ENCODE results near the gene ZIC4.

Gene ZIC4

DNA sequence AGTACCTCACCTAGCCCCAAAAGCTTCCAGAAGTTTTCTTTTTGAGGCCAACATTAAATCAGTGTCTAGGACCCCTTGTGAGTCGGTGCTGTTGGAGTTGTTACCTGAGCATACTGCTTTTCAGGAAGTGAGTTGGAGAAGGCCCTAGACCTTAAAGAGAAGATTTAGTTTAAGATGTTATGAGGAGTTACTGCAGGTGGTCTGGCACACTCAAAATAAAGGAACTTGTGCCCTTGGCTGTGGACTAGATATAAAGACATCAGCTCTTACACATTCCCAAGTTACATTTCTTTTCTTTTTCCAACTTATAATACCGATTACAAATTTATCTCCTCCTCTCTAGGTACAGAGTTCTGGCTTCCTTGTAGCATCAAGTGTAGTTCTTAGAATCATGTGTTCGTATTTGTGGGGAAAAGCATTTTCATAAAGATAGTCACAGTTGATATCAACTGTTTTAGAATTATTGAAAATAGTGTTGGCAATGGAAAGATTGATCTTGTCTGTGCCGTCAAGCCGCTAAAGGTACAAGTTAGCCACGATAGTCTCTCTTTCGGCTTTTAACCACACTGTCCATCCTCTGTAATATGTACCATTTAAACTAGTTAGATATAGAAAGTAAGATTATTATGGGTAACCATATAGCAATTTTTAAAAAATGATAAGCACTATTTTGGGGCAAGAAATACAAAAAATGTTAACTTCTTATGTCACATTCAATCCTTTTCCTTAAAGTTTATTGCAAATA, 11.4 kb upstream of the ZIC4 start:
- H3K4me1 ChIP-seq (ENCODE audit: control insufficient read depth, insufficient read depth, low read length, poor library complexity, severe bottlenecking), result peaks cover 2% of the 10 kb centered on the region

GRCh38 chr3:147416931-147417330, 10.6 kb upstream of the ZIC4 start:
- H3K9me3 ChIP-seq (ENCODE audit: control insufficient read depth, low read length), result no peaks in the 10 kb centered on the region
- H3K27me3 ChIP-seq (replicated peaks; ENCODE audit: control insufficient read depth, insufficient read depth, low read length, poor library complexity, severe bottlenecking), result peaks cover 39% of the 10 kb centered on the region
- no peaks in the 10 kb centered on the region for H3K36me3 ChIP-seq (ENCODE audit: control insufficient read depth, insufficient read depth, low read length)
- no peak overlapping the region for H3K4me3 ChIP-seq (ENCODE audit: insufficient read depth, low read depth, low read length, poor library complexity, severe bottlenecking)
- peaks cover 2% of the 10 kb centered on the region for H3K4me1 ChIP-seq (ENCODE audit: control insufficient read depth, insufficient read depth, low read length, poor library complexity, severe bottlenecking)
- DNase-seq, result no peak
- H3K27ac ChIP-seq (ENCODE audit: insufficient read depth, low read length, poor library complexity, severe bottlenecking), result no peak overlapping the region

More for the DNA sequence above, 11.4 kb upstream of the ZIC4 start:
- no peaks in the 10 kb centered on the region for H3K9me3 ChIP-seq (ENCODE audit: control insufficient read depth, low read length)
- H3K27me3 ChIP-seq (replicated peaks; ENCODE audit: control insufficient read depth, insufficient read depth, low read length, poor library complexity, severe bottlenecking), result peaks cover 39% of the 10 kb centered on the region
- no peak overlapping the region for H3K4me3 ChIP-seq (ENCODE audit: insufficient read depth, low read depth, low read length, poor library complexity, severe bottlenecking)
- H3K36me3 ChIP-seq (ENCODE audit: control insufficient read depth, insufficient read depth, low read length), result no peaks in the 10 kb centered on the region
- no peak for DNase-seq
- no peak overlapping the region for H3K27ac ChIP-seq (ENCODE audit: insufficient read depth, low read length, poor library complexity, severe bottlenecking)

- no peak overlapping the region for H3K27ac ChIP-seq (ENCODE audit: insufficient read depth, low read length, poor library complexity, severe bottlenecking)
- no peak for DNase-seq
- H3K36me3 ChIP-seq (ENCODE audit: control insufficient read depth, insufficient read depth, low read length), result no peaks in the 10 kb centered on the region
- no peak overlapping the region for H3K4me3 ChIP-seq (ENCODE audit: insufficient read depth, low read depth, low read length, poor library complexity, severe bottlenecking)
- peaks cover 42% of the 10 kb centered on the region for H3K27me3 ChIP-seq (replicated peaks; ENCODE audit: control insufficient read depth, insufficient read depth, low read length, poor library complexity, severe bottlenecking)
- no peaks in the 10 kb centered on the region for H3K9me3 ChIP-seq (ENCODE audit: control insufficient read depth, low read length)
- H3K4me1 ChIP-seq (ENCODE audit: control insufficient read depth, insufficient read depth, low read length, poor library complexity, severe bottlenecking), result peaks cover 4% of the 10 kb centered on the region
Observed at GRCh38 chr3:147415874-147416273, 9.5 kb upstream of the ZIC4 start.

DNA sequence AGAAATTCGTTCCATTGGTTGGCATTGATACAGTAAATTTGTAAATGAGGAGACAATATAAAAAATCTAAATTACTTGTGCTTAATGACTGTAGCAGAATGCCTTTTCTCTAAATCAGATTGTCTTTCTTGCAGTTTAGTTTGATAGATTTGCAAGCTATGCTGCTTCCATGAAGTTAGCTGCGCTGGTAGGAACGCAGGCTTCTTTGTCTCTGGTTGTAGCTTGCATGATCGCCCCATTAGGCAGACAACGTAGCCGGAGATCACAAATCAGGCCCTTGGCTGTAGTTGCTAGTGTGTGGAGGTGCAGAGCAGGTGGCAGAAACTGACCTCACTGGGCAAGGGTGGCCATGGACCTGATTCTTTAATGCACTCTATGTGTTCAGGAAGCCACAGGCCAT, 8.9 kb upstream of the ZIC4 start:
- H3K9me3 ChIP-seq (ENCODE audit: control insufficient read depth, low read length), result no peaks in the 10 kb centered on the region
- H3K36me3 ChIP-seq (ENCODE audit: control insufficient read depth, insufficient read depth, low read length), result no peaks in the 10 kb centered on the region
- no peak for DNase-seq
- H3K4me3 ChIP-seq (ENCODE audit: insufficient read depth, low read depth, low read length, poor library complexity, severe bottlenecking), result no peak overlapping the region
- peaks cover 42% of the 10 kb centered on the region for H3K27me3 ChIP-seq (replicated peaks; ENCODE audit: control insufficient read depth, insufficient read depth, low read length, poor library complexity, severe bottlenecking)
- H3K4me1 ChIP-seq (ENCODE audit: control insufficient read depth, insufficient read depth, low read length, poor library complexity, severe bottlenecking), result peaks cover 10% of the 10 kb centered on the region
- H3K27ac ChIP-seq (ENCODE audit: insufficient read depth, low read length, poor library complexity, severe bottlenecking), result no peak overlapping the region

DNA sequence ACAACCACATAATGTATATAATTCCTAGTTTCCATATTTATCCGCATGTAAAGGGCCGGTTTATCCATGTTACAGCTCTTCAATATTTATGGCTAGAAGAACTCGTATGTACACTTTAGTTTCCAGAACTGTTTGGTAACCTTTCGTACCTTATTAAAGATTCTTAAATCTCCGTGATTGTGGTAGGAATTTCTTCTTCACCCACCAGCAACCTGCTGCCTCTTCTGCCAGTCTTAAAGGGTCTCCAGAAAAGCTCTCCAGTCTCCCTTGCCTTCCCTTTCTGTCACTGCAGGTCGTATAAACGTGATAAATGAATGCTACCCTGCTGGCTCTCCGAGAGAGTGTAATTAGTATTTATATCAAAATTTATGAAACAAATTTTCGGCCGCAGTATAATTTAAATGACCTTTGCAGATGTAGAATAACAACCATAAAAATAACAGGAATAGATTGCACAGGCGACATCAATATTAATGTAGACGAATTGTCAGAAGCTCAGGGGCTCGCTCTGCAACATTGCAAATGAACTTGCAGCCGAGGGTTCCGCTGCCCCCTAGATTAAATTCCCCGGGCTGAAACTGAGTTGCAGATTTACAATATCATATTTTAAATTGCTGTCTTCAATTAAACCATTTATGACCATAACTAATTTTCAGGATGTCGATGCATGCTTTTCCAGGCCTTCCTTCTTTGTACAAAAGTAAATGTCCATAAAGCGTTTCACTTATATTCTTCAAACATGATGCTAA, 8.2 kb upstream of the ZIC4 start:
- Histone ChIP-seq H3K36me3 (ENCODE audit: control insufficient read depth, insufficient read depth, low read length) (no peaks in the 10 kb centered on the region), H3K27me3 (replicated peaks; ENCODE audit: control insufficient read depth, insufficient read depth, low read length, poor library complexity, severe bottlenecking) (peaks cover 45% of the 10 kb centered on the region)

GRCh38 chr3:147413686-147414389, 7.5 kb upstream of the ZIC4 start:
- Histone ChIP-seq H3K4me3 (ENCODE audit: insufficient read depth, low read depth, low read length, poor library complexity, severe bottlenecking) (no peak overlapping the region), H3K9me3 (ENCODE audit: control insufficient read depth, low read length) (no peaks in the 10 kb centered on the region), H3K27ac (ENCODE audit: insufficient read depth, low read length, poor library complexity, severe bottlenecking) (no peak overlapping the region), H3K27me3 (replicated peaks; ENCODE audit: control insufficient read depth, insufficient read depth, low read length, poor library complexity, severe bottlenecking) (peaks cover 52% of the 10 kb centered on the region), H3K36me3 (ENCODE audit: control insufficient read depth, insufficient read depth, low read length) (no peaks in the 10 kb centered on the region), H3K4me1 (ENCODE audit: control insufficient read depth, insufficient read depth, low read length, poor library complexity, severe bottlenecking) (peaks cover 13% of the 10 kb centered on the region)
- DNase-seq, result no peak

More for the DNA sequence above, 8.2 kb upstream of the ZIC4 start:
- H3K4me1 ChIP-seq (ENCODE audit: control insufficient read depth, insufficient read depth, low read length, poor library complexity, severe bottlenecking), result peaks cover 13% of the 10 kb centered on the region
- no peak overlapping the region for H3K4me3 ChIP-seq (ENCODE audit: insufficient read depth, low read depth, low read length, poor library complexity, severe bottlenecking)
- no peak overlapping the region for H3K27ac ChIP-seq (ENCODE audit: insufficient read depth, low read length, poor library complexity, severe bottlenecking)
- no peak for DNase-seq
- no peaks in the 10 kb centered on the region for H3K9me3 ChIP-seq (ENCODE audit: control insufficient read depth, low read length)

DNA sequence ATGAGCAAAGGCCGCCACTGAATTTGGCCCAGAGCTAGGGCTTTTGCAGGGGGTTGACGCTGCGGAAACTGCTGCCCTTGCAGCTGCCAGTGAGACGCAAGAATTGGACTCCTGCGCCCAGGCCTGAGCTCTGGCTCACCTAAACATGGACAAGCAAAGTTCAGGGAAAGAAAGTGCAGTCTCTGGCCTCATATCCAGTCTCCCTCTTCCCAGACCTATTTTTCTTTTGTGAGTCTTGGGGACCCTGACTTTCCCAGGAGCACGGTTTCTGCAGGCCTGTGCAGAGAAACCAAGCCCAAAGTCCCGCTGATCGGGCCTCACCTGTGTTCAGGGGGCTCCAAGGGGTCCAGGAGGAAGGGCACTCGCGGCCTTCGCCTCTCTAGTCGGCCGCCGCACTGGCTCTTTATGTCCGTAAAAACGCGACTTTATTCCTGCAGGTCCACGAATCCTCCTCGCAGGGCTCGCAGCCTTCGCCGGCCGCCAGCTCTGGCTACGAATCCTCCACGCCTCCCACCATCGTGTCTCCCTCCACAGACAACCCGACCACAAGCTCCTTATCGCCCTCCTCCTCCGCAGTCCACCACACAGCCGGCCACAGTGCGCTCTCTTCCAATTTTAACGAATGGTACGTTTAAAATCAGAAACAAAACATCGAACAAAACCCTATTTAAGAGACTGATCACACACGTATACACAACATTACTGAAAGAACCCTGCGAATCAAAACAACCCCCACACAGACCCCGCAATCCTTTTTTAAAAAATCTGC, 6.8 kb upstream of the ZIC4 start:
- H3K36me3 ChIP-seq (ENCODE audit: control insufficient read depth, insufficient read depth, low read length), result no peaks in the 10 kb centered on the region
- no peak overlapping the region for H3K27ac ChIP-seq (ENCODE audit: insufficient read depth, low read length, poor library complexity, severe bottlenecking)
- no peak overlapping the region for H3K4me3 ChIP-seq (ENCODE audit: insufficient read depth, low read depth, low read length, poor library complexity, severe bottlenecking)
- DNase-seq, result no peak
- H3K4me1 ChIP-seq (ENCODE audit: control insufficient read depth, insufficient read depth, low read length, poor library complexity, severe bottlenecking), result peaks cover 13% of the 10 kb centered on the region
- no peaks in the 10 kb centered on the region for H3K9me3 ChIP-seq (ENCODE audit: control insufficient read depth, low read length)
- peaks cover 59% of the 10 kb centered on the region for H3K27me3 ChIP-seq (replicated peaks; ENCODE audit: control insufficient read depth, insufficient read depth, low read length, poor library complexity, severe bottlenecking)

- Histone ChIP-seq H3K36me3 (ENCODE audit: control insufficient read depth, insufficient read depth, low read length) (no peaks in the 10 kb centered on the region), H3K4me1 (ENCODE audit: control insufficient read depth, insufficient read depth, low read length, poor library complexity, severe bottlenecking) (peaks cover 13% of the 10 kb centered on the region), H3K9me3 (ENCODE audit: control insufficient read depth, low read length) (no peaks in the 10 kb centered on the region), H3K4me3 (ENCODE audit: insufficient read depth, low read depth, low read length, poor library complexity, severe bottlenecking) (no peak overlapping the region), H3K27me3 (replicated peaks; ENCODE audit: control insufficient read depth, insufficient read depth, low read length, poor library complexity, severe bottlenecking) (peaks cover 60% of the 10 kb centered on the region), H3K27ac (ENCODE audit: insufficient read depth, low read length, poor library complexity, severe bottlenecking) (no peak overlapping the region)
- no peak for DNase-seq
Observed at GRCh38 chr3:147412261-147412916, 6.0 kb upstream of the ZIC4 start.

DNA sequence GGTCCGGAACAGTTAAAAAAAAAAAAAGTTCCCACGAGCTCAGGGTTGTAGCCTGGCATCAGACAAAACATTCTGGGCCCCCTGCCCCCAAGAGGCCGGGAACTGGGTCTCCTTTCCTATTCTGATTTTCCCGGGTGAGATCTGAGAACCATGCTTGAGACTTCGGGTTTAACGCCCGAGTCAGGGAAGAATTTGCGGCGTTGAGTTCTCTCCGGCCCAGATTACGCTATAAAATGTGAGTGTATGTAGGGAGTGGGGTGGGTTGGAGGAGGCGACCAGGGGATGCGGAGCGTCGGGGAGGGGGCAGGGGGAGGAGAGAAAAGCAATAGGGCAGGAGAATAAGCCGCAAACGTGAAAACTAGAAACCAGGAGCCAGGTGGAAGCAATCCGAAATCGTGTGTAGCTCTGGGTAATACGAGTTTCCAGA, 5.5 kb upstream of the ZIC4 start:
- no peak overlapping the region for H3K27ac ChIP-seq (ENCODE audit: insufficient read depth, low read length, poor library complexity, severe bottlenecking)
- no peaks in the 10 kb centered on the region for H3K36me3 ChIP-seq (ENCODE audit: control insufficient read depth, insufficient read depth, low read length)
- peaks cover 65% of the 10 kb centered on the region for H3K27me3 ChIP-seq (replicated peaks; ENCODE audit: control insufficient read depth, insufficient read depth, low read length, poor library complexity, severe bottlenecking)
- peaks cover 13% of the 10 kb centered on the region for H3K4me1 ChIP-seq (ENCODE audit: control insufficient read depth, insufficient read depth, low read length, poor library complexity, severe bottlenecking)
- H3K4me3 ChIP-seq (ENCODE audit: insufficient read depth, low read depth, low read length, poor library complexity, severe bottlenecking), result no peak overlapping the region
- DNase-seq, result no peak
- no peaks in the 10 kb centered on the region for H3K9me3 ChIP-seq (ENCODE audit: control insufficient read depth, low read length)

All from effector memory CD4-positive, alpha-beta T cell (primary cell).